Activated CD4-positive, alpha-beta T cell treated with anti-CD3 and anti-CD28 coated beads, Interleukin-2, amount 10 ng/mL, durations not matched to agents 7 days and 5 days (primary cell): Measurements from ENCODE around the gene OR7G1. TPM values are rescaled to one million over a fixed set of nuclear protein-coding genes. Genes with fewer than 3 reads are reported as not detected.
A peak's percentile ranks its signal among the peaks of the same experiment; 100 is the strongest.

Source experiments
- CTCF ChIA-PET: fragments of 350-600 bp; sonication (Branson Sonifier 250); formaldehyde crosslinking; loops from one replicate; lab custom pipeline; 2021; ENCODE audit warnings: antibody characterized with exemption; lab: Charles Lee
- POLR2A ChIA-PET: fragments of 350-600 bp; sonication (Branson Sonifier 250); formaldehyde crosslinking; loops from one replicate; lab custom pipeline; 2021; ENCODE audit warnings: antibody characterized with exemption; lab: Charles Lee
- DNase-seq: peaks from one replicate; pipeline ENCODE4 v3.0.0-alpha.2; 2020
- H3K27ac Mint-ChIP-seq: one replicate; pipeline ENCODE4 v1.8.0; 2021; ENCODE audit warnings: mild to moderate bottlenecking, moderate library complexity, mixed read lengths
- H3K27me3 Mint-ChIP-seq: one replicate; pipeline ENCODE4 v1.8.0; 2021; ENCODE audit warnings: mixed read lengths
- H3K36me3 Mint-ChIP-seq: one replicate; pipeline ENCODE4 v1.8.0; 2021; ENCODE audit warnings: low read depth, mixed read lengths
- H3K4me1 Mint-ChIP-seq: one replicate; pipeline ENCODE4 v1.8.0; 2021; ENCODE audit warnings: mixed read lengths
- H3K4me3 Mint-ChIP-seq: one replicate; pipeline ENCODE4 v1.8.0; 2021; ENCODE audit warnings: mild to moderate bottlenecking, moderate library complexity, mixed read lengths
- H3K9me3 Mint-ChIP-seq: one replicate; pipeline ENCODE4 v1.8.0; 2021; ENCODE audit warnings: mixed read lengths
- total RNA-seq, 2 experiments: library from RNA; stranded (reverse); gene quantifications; one replicate each; pipeline ENCODE4 v1.2.3, GENCODE V29; 2021

OR7G1 gene, protein sequence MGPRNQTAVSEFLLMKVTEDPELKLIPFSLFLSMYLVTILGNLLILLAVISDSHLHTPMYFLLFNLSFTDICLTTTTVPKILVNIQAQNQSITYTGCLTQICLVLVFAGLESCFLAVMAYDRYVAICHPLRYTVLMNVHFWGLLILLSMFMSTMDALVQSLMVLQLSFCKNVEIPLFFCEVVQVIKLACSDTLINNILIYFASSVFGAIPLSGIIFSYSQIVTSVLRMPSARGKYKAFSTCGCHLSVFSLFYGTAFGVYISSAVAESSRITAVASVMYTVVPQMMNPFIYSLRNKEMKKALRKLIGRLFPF
- total RNA-seq, result not detected

DNA sequence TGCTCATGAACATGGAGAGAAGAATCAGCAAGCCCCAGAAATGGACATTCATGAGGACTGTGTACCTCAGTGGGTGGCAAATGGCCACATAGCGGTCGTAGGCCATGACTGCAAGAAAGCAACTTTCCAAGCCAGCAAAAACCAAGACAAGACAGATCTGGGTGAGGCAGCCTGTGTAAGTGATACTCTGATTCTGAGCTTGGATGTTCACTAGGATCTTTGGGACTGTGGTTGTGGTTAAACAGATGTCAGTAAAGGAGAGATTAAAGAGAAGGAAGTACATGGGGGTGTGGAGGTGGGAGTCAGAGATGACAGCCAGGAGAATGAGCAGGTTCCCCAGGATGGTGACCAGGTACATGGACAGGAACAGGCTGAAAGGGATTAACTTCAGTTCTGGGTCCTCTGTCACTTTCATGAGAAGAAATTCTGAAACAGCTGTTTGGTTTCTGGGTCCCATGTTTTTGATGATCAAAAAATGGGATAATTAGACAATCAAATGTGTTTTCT is at the start of gene OR7G1:
Gene OR7G1, minus strand, starts transcription at position 457 of the 507 bp plus-strand sequence. Its CDS starts 0 bp downstream, at position 457.
- POLR2A ChIA-PET, result no interaction called here
- CTCF ChIA-PET, result no interaction called here
- Mint-ChIP-seq H3K27ac (no peak within 1 kb of the TSS), H3K27me3 (no peaks in the 10 kb centered on the region), H3K36me3 (no peaks in the 10 kb centered on the region), H3K9me3 (peaks cover 2% of the 10 kb centered on the region), H3K4me1 (no peaks in the 10 kb centered on the region), H3K4me3 (no peak within 1 kb of the TSS)
- DNase-seq, result no peak

DNA sequence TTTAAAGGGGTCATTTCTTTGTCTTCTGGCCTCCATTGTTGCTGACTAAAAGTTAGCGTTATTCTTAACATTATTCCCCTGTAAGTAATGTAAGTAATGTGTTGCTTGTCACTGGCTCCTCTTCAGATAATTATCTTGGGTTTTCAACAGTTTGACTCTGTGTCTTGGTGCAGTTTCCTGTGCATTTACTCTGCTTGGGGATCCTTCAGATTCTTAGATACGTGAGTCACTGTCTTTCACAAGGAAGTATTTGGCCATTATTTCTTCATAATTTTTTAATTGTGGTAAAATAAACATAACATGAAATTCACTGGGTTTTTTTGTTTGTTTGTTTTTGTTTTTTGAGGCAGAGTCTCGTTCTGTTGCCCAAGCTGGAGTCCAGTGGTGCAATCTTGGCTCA is 49.7 kb upstream of the OR7G1 start:
- ChIA-PET CTCF (no interaction called here), POLR2A (no interaction called here)
- Mint-ChIP-seq H3K4me1 (no peaks in the 10 kb centered on the region), H3K27ac (no peak overlapping the region), H3K36me3 (peaks cover 79% of the 10 kb centered on the region), H3K27me3 (no peaks in the 10 kb centered on the region), H3K4me3 (no peak overlapping the region), H3K9me3 (peaks cover 53% of the 10 kb centered on the region)
- DNase-seq, result no peak

DNA sequence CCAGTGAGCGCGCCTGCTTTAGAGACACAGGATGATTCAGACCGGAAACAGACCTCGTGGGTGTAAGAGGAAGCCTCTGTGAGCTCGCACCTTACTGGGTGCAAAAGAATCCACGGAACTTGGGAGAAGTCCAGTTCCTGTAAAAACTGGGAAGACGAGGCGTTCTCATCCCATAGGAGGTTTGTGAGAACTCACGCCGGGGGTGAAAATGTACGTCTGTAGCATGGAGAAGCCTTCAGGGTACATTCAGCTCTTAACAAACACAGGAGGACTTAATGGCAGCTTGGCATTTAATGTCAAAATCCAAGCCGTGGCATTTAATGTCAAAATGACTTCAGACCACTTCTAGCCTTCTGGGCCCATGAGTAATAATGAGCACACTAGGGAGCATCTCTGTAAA is 45.9 kb upstream of the OR7G1 start:
- Mint-ChIP-seq H3K4me3 (no peak overlapping the region), H3K9me3 (peaks cover 57% of the 10 kb centered on the region), H3K27ac (no peak overlapping the region), H3K36me3 (peaks cover 97% of the 10 kb centered on the region), H3K4me1 (no peaks in the 10 kb centered on the region), H3K27me3 (no peaks in the 10 kb centered on the region)
- POLR2A ChIA-PET, result no interaction called here
- DNase-seq, result no peak
- CTCF ChIA-PET, result interaction anchor here (0.9 kb wide), 1 partner anchor 19 kb away, joined by 3 read pairs; no protein-coding TSS in a partner anchor

DNA sequence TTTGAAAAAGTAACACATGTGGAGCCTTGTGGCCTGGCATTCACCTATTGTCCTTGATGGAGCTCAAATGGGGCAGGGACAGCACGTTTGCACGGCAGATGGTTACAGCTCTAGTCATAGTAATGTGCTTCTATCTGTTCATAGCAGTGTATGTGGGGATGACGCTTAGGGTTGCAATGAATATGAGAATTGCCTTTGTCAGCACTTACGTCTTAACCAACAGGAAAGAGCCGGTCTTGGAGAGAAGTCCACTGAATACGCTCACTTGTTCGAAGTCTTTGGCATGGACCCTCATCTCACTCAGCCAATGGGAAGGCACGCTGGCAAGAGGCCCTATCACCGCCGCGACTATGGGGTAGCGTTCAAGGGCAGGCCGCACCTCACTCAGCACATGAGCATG is 44.3 kb upstream of the OR7G1 start:
- peaks cover 5% of the 10 kb centered on the region for H3K4me1 Mint-ChIP-seq
- ChIA-PET POLR2A (no interaction called here), CTCF (no interaction called here)
- no peak for DNase-seq
- no peaks in the 10 kb centered on the region for H3K27me3 Mint-ChIP-seq
- H3K27ac Mint-ChIP-seq, result no peak overlapping the region
- H3K36me3 Mint-ChIP-seq, result peaks cover 97% of the 10 kb centered on the region
- H3K4me3 Mint-ChIP-seq, result no peak overlapping the region
- H3K9me3 Mint-ChIP-seq, result peaks cover 64% of the 10 kb centered on the region

DNA sequence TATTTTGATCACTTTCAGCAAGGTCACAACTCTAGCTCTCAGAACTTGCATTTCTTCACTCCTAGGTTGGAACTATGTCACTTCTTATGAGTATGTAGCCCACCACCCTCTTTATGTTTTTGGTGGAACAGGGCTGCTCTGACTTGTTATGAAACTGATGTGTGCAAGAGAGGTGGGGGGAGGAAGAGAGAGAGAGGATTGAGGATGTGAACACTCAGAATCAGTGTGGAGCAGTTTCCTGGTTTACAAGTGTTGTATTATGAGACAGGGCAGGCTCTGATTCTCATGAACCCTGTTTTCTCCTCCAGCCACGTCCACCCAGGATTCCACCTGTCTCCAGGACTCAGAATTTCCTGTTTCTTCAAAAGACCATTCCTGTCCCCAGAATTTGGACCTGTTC is 40.7 kb upstream of the OR7G1 start:
- Mint-ChIP-seq H3K27ac (no peak overlapping the region), H3K4me1 (peaks cover 9% of the 10 kb centered on the region), H3K9me3 (peaks cover 61% of the 10 kb centered on the region), H3K4me3 (no peak overlapping the region), H3K36me3 (peaks cover 98% of the 10 kb centered on the region), H3K27me3 (no peaks in the 10 kb centered on the region)
- ChIA-PET POLR2A (no interaction called here), CTCF (no interaction called here)
- DNase-seq, result no peak

DNA sequence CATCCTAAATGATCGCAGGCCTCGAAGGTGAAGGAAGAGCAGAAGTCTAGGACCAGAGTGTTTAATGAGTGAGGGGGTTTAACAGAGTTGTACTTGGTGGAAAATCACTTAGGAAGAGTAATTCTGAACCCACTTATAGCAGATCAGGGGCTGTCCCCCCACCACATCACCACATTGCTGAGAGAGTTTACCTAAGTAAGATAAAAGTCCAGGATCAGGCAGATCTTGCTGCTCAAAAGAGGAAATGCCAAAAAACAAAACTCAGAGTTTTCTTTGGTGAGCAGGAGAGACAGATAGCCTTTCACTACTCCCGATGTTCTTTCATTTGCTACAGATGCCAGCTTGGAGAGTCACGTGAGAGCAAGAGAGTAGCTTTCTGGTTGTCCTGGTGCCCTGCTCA is 40.0 kb upstream of the OR7G1 start:
- Mint-ChIP-seq H3K9me3 (peaks cover 59% of the 10 kb centered on the region), H3K27me3 (no peaks in the 10 kb centered on the region), H3K4me1 (peaks cover 12% of the 10 kb centered on the region), H3K36me3 (peaks cover 97% of the 10 kb centered on the region), H3K4me3 (no peak overlapping the region), H3K27ac (no peak overlapping the region)
- ChIA-PET CTCF (no interaction called here), POLR2A (no interaction called here)
- DNase-seq, result no peak

DNA sequence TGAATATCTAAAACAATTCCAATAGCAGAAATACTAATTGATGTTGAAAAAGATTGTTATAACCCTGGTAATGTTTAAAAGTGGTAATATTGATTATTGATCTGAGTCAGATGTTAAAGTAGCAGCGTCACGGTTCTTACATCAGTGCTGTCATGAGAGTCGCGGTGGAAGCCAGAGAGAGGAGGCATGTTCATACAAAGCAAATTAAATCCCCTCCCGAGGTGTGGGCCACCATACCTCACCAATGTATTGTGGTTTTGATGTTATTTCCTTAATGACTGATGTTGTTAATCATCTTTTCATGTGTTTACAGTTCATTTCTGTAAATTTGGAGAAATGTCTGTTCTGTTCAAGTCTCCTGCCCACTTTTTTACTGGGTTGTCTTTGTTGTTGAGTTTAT is 35.8 kb upstream of the OR7G1 start:
- Mint-ChIP-seq H3K4me1 (peaks cover 18% of the 10 kb centered on the region), H3K4me3 (no peak overlapping the region), H3K36me3 (peaks cover 96% of the 10 kb centered on the region), H3K27ac (no peak overlapping the region), H3K27me3 (no peaks in the 10 kb centered on the region), H3K9me3 (peaks cover 69% of the 10 kb centered on the region)
- DNase-seq, result no peak
- POLR2A ChIA-PET, result no interaction called here
- CTCF ChIA-PET, result no interaction called here

DNA sequence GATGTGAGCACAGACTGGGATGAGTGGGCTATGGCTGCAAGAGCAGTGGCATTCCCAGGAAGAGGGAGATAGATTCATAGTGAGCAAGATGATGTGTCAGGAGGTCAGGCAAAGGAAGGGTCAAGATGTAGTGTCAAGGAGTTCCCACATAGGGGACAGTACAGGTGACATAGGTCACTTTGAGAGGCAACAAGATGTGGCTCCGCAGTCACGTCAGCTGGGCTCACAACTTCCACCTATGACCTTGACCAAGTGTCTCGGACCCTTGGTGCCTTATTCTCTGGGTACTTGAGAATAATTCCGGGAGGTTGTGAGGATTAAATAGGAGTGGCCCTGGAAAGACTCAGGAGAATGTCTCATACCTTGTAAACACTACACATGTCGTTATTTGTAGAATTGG is 35.1 kb upstream of the OR7G1 start:
- H3K27me3 Mint-ChIP-seq, result no peaks in the 10 kb centered on the region
- DNase-seq, result no peak
- ChIA-PET POLR2A (no interaction called here), CTCF (no interaction called here)
- peaks cover 18% of the 10 kb centered on the region for H3K4me1 Mint-ChIP-seq
- no peak overlapping the region for H3K4me3 Mint-ChIP-seq
- no peak overlapping the region for H3K27ac Mint-ChIP-seq
- peaks cover 68% of the 10 kb centered on the region for H3K9me3 Mint-ChIP-seq
- H3K36me3 Mint-ChIP-seq, result peaks cover 93% of the 10 kb centered on the region

DNA sequence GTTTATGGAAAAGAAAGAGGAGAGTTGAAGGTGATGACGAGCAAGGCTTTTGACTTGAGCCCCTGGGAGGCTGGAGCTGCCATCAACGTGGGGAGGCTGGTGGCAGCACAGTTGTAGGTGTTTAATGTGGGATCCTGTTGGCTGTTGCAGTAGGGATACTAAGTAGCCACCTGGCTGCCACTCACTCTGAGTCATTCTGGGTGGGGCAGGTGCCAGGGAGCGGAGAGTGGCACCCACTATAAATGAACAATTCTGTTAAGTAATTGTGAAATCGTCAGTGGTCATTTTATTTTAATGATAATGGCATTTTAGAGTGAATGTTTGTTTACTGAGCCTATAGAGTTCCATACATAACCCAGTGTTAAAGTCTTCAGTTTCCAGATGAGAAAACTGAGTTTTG is 34.4 kb upstream of the OR7G1 start:
- H3K36me3 Mint-ChIP-seq, result peaks cover 93% of the 10 kb centered on the region
- POLR2A ChIA-PET, result no interaction called here
- H3K9me3 Mint-ChIP-seq, result peaks cover 65% of the 10 kb centered on the region
- H3K4me1 Mint-ChIP-seq, result peaks cover 15% of the 10 kb centered on the region
- H3K27me3 Mint-ChIP-seq, result no peaks in the 10 kb centered on the region
- no peak for DNase-seq
- CTCF ChIA-PET, result no interaction called here
- H3K27ac Mint-ChIP-seq, result no peak overlapping the region
- H3K4me3 Mint-ChIP-seq, result no peak overlapping the region

DNA sequence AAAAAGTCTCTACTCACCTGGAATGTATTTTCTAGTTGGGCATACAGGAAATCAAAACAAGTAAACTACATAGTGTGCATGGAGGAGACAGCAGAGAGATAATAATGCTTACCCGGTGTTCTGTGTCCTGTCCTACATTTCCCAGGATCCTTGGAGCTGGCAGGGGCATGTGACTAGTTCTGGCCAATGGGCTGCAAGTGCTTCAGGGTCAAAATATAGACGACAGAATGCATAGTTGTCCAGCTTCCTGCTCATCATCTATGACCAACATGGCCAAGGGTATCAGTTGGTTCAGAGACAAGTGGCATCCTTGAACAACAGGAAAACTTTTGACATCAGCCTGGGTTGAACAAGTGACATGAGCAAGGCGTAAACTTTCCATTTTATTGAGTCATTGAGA is 33.1 kb upstream of the OR7G1 start:
- Mint-ChIP-seq H3K9me3 (peaks cover 66% of the 10 kb centered on the region), H3K4me1 (peaks cover 13% of the 10 kb centered on the region), H3K36me3 (peaks cover 92% of the 10 kb centered on the region), H3K27me3 (no peaks in the 10 kb centered on the region), H3K27ac (no peak overlapping the region), H3K4me3 (no peak overlapping the region)
- DNase-seq, result no peak
- POLR2A ChIA-PET, result no interaction called here
- CTCF ChIA-PET, result no interaction called here

DNA sequence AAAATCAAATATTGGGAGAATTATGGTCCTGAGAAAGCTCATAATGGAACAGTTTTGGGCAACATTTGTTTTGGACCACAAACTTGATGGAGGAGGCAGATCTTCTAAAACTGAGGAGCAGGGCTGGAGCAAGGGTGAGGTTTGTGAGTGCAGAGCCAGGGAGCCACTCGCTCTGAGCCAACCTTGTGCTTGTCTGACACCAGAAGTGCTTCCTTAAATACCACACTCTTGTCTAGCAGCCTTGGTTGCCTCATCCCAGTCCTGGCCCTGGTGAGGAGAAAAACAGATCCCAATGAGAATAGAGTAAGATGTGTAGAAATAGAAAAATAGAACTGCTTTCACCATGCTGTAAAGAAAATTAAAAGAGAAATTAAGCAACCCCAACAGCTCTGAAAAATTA is 31.3 kb upstream of the OR7G1 start:
- Mint-ChIP-seq H3K27me3 (no peaks in the 10 kb centered on the region), H3K27ac (no peak overlapping the region), H3K4me3 (no peak overlapping the region), H3K36me3 (peaks cover 89% of the 10 kb centered on the region), H3K4me1 (peaks cover 23% of the 10 kb centered on the region), H3K9me3 (peaks cover 63% of the 10 kb centered on the region)
- CTCF ChIA-PET, result no interaction called here
- POLR2A ChIA-PET, result no interaction called here
- no peak for DNase-seq

DNA sequence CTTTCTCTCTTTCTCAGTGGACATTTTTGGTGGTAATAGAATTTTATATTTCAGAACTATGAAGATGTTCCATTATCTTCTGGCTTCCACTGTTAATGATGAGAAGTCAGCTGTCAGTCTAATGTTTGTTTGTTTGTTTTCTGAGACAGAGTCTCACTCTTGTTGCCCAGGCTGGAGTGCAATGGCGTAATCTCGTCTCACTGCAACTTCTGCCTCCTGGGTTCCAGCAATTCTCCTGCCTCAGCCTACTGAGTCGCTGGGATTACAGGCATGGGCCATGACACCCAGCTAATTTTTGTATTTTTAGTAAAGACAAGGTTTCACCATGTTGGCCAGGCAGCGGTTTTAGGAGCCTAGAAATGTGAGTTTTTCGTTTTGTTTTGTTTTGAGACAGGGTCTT is 29.4 kb upstream of the OR7G1 start:
- H3K4me1 Mint-ChIP-seq, result peaks cover 32% of the 10 kb centered on the region
- H3K36me3 Mint-ChIP-seq, result peaks cover 82% of the 10 kb centered on the region
- CTCF ChIA-PET, result no interaction called here
- POLR2A ChIA-PET, result no interaction called here
- H3K9me3 Mint-ChIP-seq, result peaks cover 48% of the 10 kb centered on the region
- DNase-seq, result no peak
- H3K27ac Mint-ChIP-seq, result no peak overlapping the region
- H3K27me3 Mint-ChIP-seq, result no peaks in the 10 kb centered on the region
- H3K4me3 Mint-ChIP-seq, result no peak overlapping the region

DNA sequence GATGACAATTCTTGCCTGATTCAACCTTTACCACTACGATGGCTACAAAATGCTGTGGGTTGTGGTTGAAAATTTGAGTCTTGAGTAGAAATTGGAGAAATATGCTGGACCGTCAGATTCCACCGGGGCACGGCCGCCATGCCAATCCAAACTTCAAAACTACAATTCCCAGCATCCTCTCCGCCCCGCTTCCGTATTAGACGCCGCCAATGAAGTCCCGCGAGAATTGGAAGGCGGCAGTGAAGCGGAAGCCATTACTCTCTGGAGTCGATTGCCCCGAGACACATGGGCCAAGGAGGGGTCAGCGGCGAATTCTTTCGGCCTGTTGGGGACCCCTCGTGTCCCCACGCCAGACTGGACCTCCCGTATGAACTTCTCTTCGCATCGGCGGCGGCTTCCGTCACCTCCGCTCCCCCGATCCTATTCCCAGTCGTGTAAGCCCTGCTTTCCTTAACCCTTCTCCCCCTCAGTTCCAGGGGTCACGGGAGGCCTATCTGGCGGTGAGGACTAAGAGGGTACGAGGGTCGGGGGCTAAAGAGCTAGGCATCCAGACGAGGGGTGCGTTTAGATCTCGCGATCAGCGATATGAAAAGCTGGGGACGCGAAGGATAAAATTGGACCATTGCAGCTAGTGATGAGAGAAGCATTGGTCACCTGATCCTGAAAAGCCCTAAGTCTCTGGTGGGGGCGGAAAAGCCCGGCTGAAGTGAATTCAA is 24.8 kb upstream of the OR7G1 start, which contains the start of gene ZNF317:
Gene ZNF317, plus strand, starts transcription at position 239 of the 716 bp plus-strand sequence. CDS start 15,620 bp downstream, outside the sequence.
- peaks cover 19% of the 10 kb centered on the region for H3K9me3 Mint-ChIP-seq
- CTCF ChIA-PET, result no interaction called here
- H3K36me3 Mint-ChIP-seq, result peaks cover 41% of the 10 kb centered on the region
- peak within 1 kb of the TSS; percentile 96 for H3K27ac Mint-ChIP-seq
- H3K27me3 Mint-ChIP-seq, result no peaks in the 10 kb centered on the region
- DNase-seq, result peak; percentile 96
- H3K4me3 Mint-ChIP-seq, result peak within 1 kb of the TSS; percentile 92
- H3K4me1 Mint-ChIP-seq, result peaks cover 38% of the 10 kb centered on the region
- POLR2A ChIA-PET, result no interaction called here
